Uterus (tissue), 4 donors: ENCODE data around the gene CTSF. TPM values are rescaled to one million over a fixed set of nuclear protein-coding genes. Genes with fewer than 3 reads are reported as not detected.

ENCODE experiments used
- DNase-seq, 2 donors: peaks; one replicate each; pipeline ENCODE4 v3.0.0-alpha.2; 2019 to 2020
- H3K27ac ChIP-seq, 2 donors: fragments of 200-600 bp; sonication (generic); 1 replicate in 1 of 2; 2 replicates in 1 of 2; pipeline ENCODE4 v1.5.1; 2016 to 2018
- H3K27me3 ChIP-seq, 2 donors: fragments of 200-600 bp; sonication (generic); one replicate each; pipeline ENCODE4 v1.5.1; 2018 to 2019; ENCODE audit warnings: control low read depth in 1 of 2
- H3K36me3 ChIP-seq, 2 donors: fragments of 200-600 bp; sonication (generic); one replicate each; pipeline ENCODE4 v1.5.1; 2019; ENCODE audit warnings: control low read depth in 1 of 2
- H3K4me1 ChIP-seq, 2 donors: fragments of 200-600 bp; sonication (generic); one replicate each; pipeline ENCODE4 v1.5.1; 2018 to 2019; ENCODE audit warnings: control low read depth in 1 of 2
- H3K4me3 ChIP-seq, 2 donors: fragments of 200-600 bp; sonication (generic); 1 replicate in 1 of 2; 2 replicates in 1 of 2; pipeline ENCODE4 v1.5.1; 2018 to 2019; ENCODE audit warnings: mild to moderate bottlenecking in 1 of 2
- H3K9me3 ChIP-seq, 2 donors: fragments of 200-600 bp; sonication (generic); one replicate each; pipeline ENCODE4 v1.5.1; 2019; ENCODE audit warnings: control low read depth in 1 of 2
- POLR2A ChIP-seq, 2 donors: fragments of 450-650 bp; IDR thresholded peaks; one replicate each; pipeline ENCODE4 v1.6.1; 2016; ENCODE audit warnings: antibody characterized with exemption in 2 of 2, mild to moderate bottlenecking in 1 of 2, moderate library complexity in 1 of 2
- intact Hi-C: fragments of 100-400 bp; cut with DNase I; formaldehyde crosslinking; loops from one replicate; pipeline ENCODE4 v1.15.1; 2023; ENCODE audit warnings: low total_unique reads
- total RNA-seq, 4 donors: library from RNA; depleted of rRNA in 3 of 4; stranded (reverse); fragments of >200 nt in 3 of 4; gene quantifications; one replicate each; pipeline versions ENCODE4 v1.1.0 to v1.2.4, GENCODE V29; 2014 to 2023
- TF ChIP-seq, protein P1 (sequence below), 4 experiments: fragments of 200-600 bp in 2 of 4; fragments of 450-650 bp in 2 of 4; sonication (generic) in 2 of 4; IDR thresholded peaks; one replicate each; pipeline ENCODE4 v1.5.1; 2016 to 2019; ENCODE audit warnings: antibody characterized with exemption in 4 of 4, mild to moderate bottlenecking in 2 of 4, moderate library complexity in 1 of 4
- donor health status: DM: yes; HTN: yes; CAD: no.

CTSF gene
- total RNA-seq, 4 donors from 2014 or later: 61.2 to 89.1 (median 83.6) TPM

- intact Hi-C loops: no loop called here
- no peaks in the 10 kb centered on the region for H3K36me3 ChIP-seq
- H3K9me3 ChIP-seq: no peaks in the 10 kb centered on the region
- H3K4me3 ChIP-seq: no peak overlapping the region
- H3K4me1 ChIP-seq: peaks cover 0 to 5% of the 10 kb centered on the region in 2 donors
- H3K27me3 ChIP-seq: no peaks in the 10 kb centered on the region
- TF ChIP-seq, protein P1, sequence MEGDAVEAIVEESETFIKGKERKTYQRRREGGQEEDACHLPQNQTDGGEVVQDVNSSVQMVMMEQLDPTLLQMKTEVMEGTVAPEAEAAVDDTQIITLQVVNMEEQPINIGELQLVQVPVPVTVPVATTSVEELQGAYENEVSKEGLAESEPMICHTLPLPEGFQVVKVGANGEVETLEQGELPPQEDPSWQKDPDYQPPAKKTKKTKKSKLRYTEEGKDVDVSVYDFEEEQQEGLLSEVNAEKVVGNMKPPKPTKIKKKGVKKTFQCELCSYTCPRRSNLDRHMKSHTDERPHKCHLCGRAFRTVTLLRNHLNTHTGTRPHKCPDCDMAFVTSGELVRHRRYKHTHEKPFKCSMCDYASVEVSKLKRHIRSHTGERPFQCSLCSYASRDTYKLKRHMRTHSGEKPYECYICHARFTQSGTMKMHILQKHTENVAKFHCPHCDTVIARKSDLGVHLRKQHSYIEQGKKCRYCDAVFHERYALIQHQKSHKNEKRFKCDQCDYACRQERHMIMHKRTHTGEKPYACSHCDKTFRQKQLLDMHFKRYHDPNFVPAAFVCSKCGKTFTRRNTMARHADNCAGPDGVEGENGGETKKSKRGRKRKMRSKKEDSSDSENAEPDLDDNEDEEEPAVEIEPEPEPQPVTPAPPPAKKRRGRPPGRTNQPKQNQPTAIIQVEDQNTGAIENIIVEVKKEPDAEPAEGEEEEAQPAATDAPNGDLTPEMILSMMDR (IDR thresholded peaks at IDR 0.05): no peak
- TF ChIP-seq POLR2A (IDR thresholded peaks at IDR 0.05): no peak
- no peak overlapping the region for H3K27ac ChIP-seq
- no peak for DNase-seq
These were observed 2.4 kb upstream of the CTSF start for GRCh38 chr11:66570850-66571180.

GRCh38 chr11:66570079-66570849 is 1.9 kb upstream of the CTSF start:
- no peaks in the 10 kb centered on the region for H3K27me3 ChIP-seq
- H3K36me3 ChIP-seq: no peaks in the 10 kb centered on the region
- TF ChIP-seq, protein P1 (IDR thresholded peaks at IDR 0.05): no peak
- TF ChIP-seq POLR2A (IDR thresholded peaks at IDR 0.05): no peak
- no peak overlapping the region for H3K4me3 ChIP-seq
- intact Hi-C loops: no loop called here
- peaks cover 0 to 5% of the 10 kb centered on the region in 2 donors for H3K4me1 ChIP-seq
- H3K27ac ChIP-seq: no peak overlapping the region
- DNase-seq: no peak
- H3K9me3 ChIP-seq: no peaks in the 10 kb centered on the region

- Histone ChIP-seq H3K27ac (peak overlapping the region; percentile 58 to 75), H3K27me3 (no peaks in the 10 kb centered on the region), H3K36me3 (no peaks in the 10 kb centered on the region), H3K4me1 (peaks cover 0 to 5% of the 10 kb centered on the region in 2 donors), H3K9me3 (no peaks in the 10 kb centered on the region), H3K4me3 (no peak overlapping the region)
- TF ChIP-seq POLR2A (IDR thresholded peaks at IDR 0.05): no peak
- TF ChIP-seq, protein P1 (IDR thresholded peaks at IDR 0.05): no peak
- intact Hi-C loops: no loop called here
- no peak for DNase-seq
These were observed 670 bp upstream of the CTSF start for GRCh38 chr11:66569076-66569475.

GRCh38 chr11:66567787-66568123 is 651 bp downstream of the CTSF start:
- H3K27ac ChIP-seq: peak overlapping the region; percentile 58 to 75
- TF ChIP-seq, protein P1 (IDR thresholded peaks at IDR 0.05): no peak
- no peak for TF ChIP-seq POLR2A (IDR thresholded peaks at IDR 0.05)
- intact Hi-C loops: no loop called here

GRCh38 chr11:66566221-66566620 is 2.2 kb downstream of the CTSF start:
- H3K4me1 ChIP-seq: peaks cover 0 to 5% of the 10 kb centered on the region in 2 donors
- no peaks in the 10 kb centered on the region for H3K36me3 ChIP-seq
- TF ChIP-seq, protein P1 (IDR thresholded peaks at IDR 0.05): no peak
- no peak for TF ChIP-seq POLR2A (IDR thresholded peaks at IDR 0.05)
- no peak for DNase-seq
- no peaks in the 10 kb centered on the region for H3K27me3 ChIP-seq
- no peaks in the 10 kb centered on the region for H3K9me3 ChIP-seq
- H3K4me3 ChIP-seq: no peak overlapping the region
- H3K27ac ChIP-seq: no peak overlapping the region
- intact Hi-C loops: no loop called here

More at GRCh38 chr11:66567787-66568123, 651 bp downstream of the CTSF start:
- no peaks in the 10 kb centered on the region for H3K27me3 ChIP-seq
- no peaks in the 10 kb centered on the region for H3K9me3 ChIP-seq
- no peaks in the 10 kb centered on the region for H3K36me3 ChIP-seq
- peaks cover 0 to 5% of the 10 kb centered on the region in 2 donors for H3K4me1 ChIP-seq
- no peak for DNase-seq
- H3K4me3 ChIP-seq: peak overlapping the region; percentile 22 to 78
